ENCODE measurements around the gene HGS. TPM values are rescaled to one million over a fixed set of nuclear protein-coding genes. Genes with fewer than 3 reads are reported as not detected.

HGS gene
- polyA plus RNA-seq, 1 experiment, result 71.5 TPM

GRCh38 chr17:81725439-81725838, 41.6 kb downstream of the HGS start:
- no peaks in the 10 kb centered on the region for H3K9me3 ChIP-seq (ENCODE audit: control insufficient read depth, insufficient read depth, low read length)
- H3K4me3 ChIP-seq (ENCODE audit: low read depth, low read length), result no peak overlapping the region
- ChIA-PET POLR2A (no interaction called here), CTCF (interaction anchor here (0.6 kb wide), 1 partner anchor 202 kb away, joined by 3 read pairs; the partner anchor contains the start of gene MAFG)
- no peaks in the 10 kb centered on the region for H3K27me3 ChIP-seq (ENCODE audit: control insufficient read depth, insufficient read depth, low read length)
- TF ChIP-seq CTCF (IDR thresholded peaks at IDR 0.05; ENCODE audit: low read depth, low read length), result no peak
- H3K27ac ChIP-seq (ENCODE audit: low read depth, low read length), result no peak overlapping the region
- DNase-seq (ENCODE audit: low read depth, low spot score), result no peak

GRCh38 chr17:81726004-81726403, 42.2 kb downstream of the HGS start:
- CTCF ChIA-PET, result no interaction called here
- Histone ChIP-seq H3K27ac (ENCODE audit: low read depth, low read length) (no peak overlapping the region), H3K4me3 (ENCODE audit: low read depth, low read length) (no peak overlapping the region), H3K27me3 (ENCODE audit: control insufficient read depth, insufficient read depth, low read length) (no peaks in the 10 kb centered on the region), H3K9me3 (ENCODE audit: control insufficient read depth, insufficient read depth, low read length) (no peaks in the 10 kb centered on the region)
- POLR2A ChIA-PET, result no interaction called here
- TF ChIP-seq CTCF (IDR thresholded peaks at IDR 0.05; ENCODE audit: low read depth, low read length), result no peak
- no peak for DNase-seq (ENCODE audit: low read depth, low spot score)

GRCh38 chr17:81727324-81728031, 43.7 kb downstream of the HGS start:
- no peaks in the 10 kb centered on the region for H3K9me3 ChIP-seq (ENCODE audit: control insufficient read depth, insufficient read depth, low read length)
- DNase-seq (ENCODE audit: low read depth, low spot score), result no peak
- no peak overlapping the region for H3K27ac ChIP-seq (ENCODE audit: low read depth, low read length)
- no peak overlapping the region for H3K4me3 ChIP-seq (ENCODE audit: low read depth, low read length)
- TF ChIP-seq CTCF (IDR thresholded peaks at IDR 0.05; ENCODE audit: low read depth, low read length), result no peak
- ChIA-PET CTCF (interaction anchor here (0.6 kb wide), 1 partner anchor 526 kb away, joined by 4 read pairs; no protein-coding TSS in a partner anchor), POLR2A (interaction anchor here (1.0 kb wide), 1 partner anchor 90 kb away, joined by 3 read pairs; no protein-coding TSS in a partner anchor)
- H3K27me3 ChIP-seq (ENCODE audit: control insufficient read depth, insufficient read depth, low read length), result no peaks in the 10 kb centered on the region

- no peak overlapping the region for H3K27ac ChIP-seq (ENCODE audit: low read depth, low read length)
- H3K4me3 ChIP-seq (ENCODE audit: low read depth, low read length), result no peak overlapping the region
- peaks cover 4% of the 10 kb centered on the region for H3K27me3 ChIP-seq (ENCODE audit: control insufficient read depth, insufficient read depth, low read length)
- CTCF ChIA-PET, result no interaction called here
- H3K9me3 ChIP-seq (ENCODE audit: control insufficient read depth, insufficient read depth, low read length), result no peaks in the 10 kb centered on the region
- TF ChIP-seq CTCF (IDR thresholded peaks at IDR 0.05; ENCODE audit: low read depth, low read length), result peak; percentile 84
- POLR2A ChIA-PET, result interaction anchor here (0.6 kb wide), 1 partner anchor 128 kb away, joined by 4 read pairs; no protein-coding TSS in a partner anchor
- DNase-seq (ENCODE audit: low read depth, low spot score), result no peak
Observed at GRCh38 chr17:81733507-81734404, 49.9 kb downstream of the HGS start.

Measured in AG04450 (cell line).